ENCODE results near the gene DOK5.

Gene DOK5

DNA sequence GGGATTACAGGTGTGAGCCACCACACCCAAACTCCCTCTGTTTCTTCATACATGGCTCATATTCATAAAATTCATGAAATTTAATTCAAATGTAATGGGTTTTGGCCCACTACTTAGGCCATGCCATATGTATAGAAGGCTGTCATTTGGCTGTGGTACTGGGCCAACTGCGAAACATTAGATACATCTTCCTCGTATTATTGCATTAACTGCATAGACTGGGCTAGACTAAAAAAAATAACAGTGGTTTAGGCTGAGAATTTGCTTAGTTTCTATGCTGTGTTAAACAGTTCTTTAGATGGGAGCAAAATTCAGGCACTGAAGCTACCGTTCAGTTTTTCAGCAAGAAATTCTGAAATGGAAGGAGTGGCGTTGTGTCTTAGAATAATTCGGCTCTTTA, 133.6 kb downstream of the DOK5 start:
- no peaks in the 10 kb centered on the region for H3K27me3 ChIP-seq (ENCODE audit: low read length)
- H3K4me3 ChIP-seq (ENCODE audit: insufficient read depth, low read length, poor library complexity, severe bottlenecking), result no peak overlapping the region
- no peak overlapping the region for H3K4me2 ChIP-seq (ENCODE audit: low read depth, low read length, poor library complexity, severe bottlenecking)
- H3K9me2 ChIP-seq (replicated peaks; ENCODE audit: insufficient read depth, low read length), result no peaks in the 10 kb centered on the region
- H4K20me1 ChIP-seq (ENCODE audit: low read depth, low read length), result no peaks in the 10 kb centered on the region
- no peak for TF ChIP-seq EZH2phosphoT487 (conservative IDR thresholded peaks at IDR 0.05; ENCODE audit: low read length)
- TF ChIP-seq, protein P1, sequence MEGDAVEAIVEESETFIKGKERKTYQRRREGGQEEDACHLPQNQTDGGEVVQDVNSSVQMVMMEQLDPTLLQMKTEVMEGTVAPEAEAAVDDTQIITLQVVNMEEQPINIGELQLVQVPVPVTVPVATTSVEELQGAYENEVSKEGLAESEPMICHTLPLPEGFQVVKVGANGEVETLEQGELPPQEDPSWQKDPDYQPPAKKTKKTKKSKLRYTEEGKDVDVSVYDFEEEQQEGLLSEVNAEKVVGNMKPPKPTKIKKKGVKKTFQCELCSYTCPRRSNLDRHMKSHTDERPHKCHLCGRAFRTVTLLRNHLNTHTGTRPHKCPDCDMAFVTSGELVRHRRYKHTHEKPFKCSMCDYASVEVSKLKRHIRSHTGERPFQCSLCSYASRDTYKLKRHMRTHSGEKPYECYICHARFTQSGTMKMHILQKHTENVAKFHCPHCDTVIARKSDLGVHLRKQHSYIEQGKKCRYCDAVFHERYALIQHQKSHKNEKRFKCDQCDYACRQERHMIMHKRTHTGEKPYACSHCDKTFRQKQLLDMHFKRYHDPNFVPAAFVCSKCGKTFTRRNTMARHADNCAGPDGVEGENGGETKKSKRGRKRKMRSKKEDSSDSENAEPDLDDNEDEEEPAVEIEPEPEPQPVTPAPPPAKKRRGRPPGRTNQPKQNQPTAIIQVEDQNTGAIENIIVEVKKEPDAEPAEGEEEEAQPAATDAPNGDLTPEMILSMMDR (IDR thresholded peaks at IDR 0.05; ENCODE audit: insufficient read depth, low read length, poor library complexity, severe bottlenecking), result no peak
- no peaks in the 10 kb centered on the region for H3K9me3 ChIP-seq (ENCODE audit: insufficient read depth, low read length)
- no peak overlapping the region for H3K9ac ChIP-seq (ENCODE audit: low read length)
- no peak overlapping the region for H2AFZ ChIP-seq (ENCODE audit: low read depth, low read length, severe bottlenecking)
- H3K79me2 ChIP-seq (ENCODE audit: insufficient read depth, low read length), result no peaks in the 10 kb centered on the region
- no peaks in the 10 kb centered on the region for H3F3A ChIP-seq (ENCODE audit: insufficient read depth)
- no peaks in the 10 kb centered on the region for H3K36me3 ChIP-seq (ENCODE audit: low read length)
- H3K27ac ChIP-seq (ENCODE audit: low read depth, low read length), result no peak overlapping the region

DNA sequence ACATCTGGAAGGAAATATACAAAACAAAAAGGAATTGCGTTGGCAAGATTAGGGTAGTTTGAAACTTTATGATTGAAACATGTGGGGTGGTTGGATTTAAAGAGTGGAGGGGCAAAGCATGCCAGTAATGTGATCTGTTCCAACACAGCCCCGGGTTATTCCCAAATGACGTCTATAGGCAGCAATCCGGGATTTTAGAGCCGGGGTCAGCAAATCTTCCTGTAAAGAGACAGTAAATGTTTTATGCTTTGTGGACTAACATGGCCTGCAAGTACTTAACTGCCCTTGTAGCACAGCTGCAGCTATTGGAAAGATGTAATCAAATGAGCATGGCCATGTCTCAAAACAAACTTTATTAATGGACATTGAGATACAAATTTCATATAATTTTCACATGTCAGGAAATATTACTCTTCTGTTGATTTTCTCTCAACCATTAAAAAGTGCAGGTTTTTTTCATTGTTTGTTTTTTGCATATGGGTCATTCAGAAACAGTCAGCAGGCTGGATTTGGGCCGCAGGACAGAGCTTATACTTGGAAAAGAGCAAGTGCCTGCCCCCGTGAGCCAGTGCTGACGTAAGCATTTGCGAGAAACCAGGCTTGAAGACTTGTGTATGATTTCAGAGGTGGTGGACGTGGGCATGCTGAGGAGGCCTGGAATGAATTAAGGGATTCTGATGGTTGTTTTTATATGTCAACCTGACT, 136.5 kb downstream of the DOK5 start:
- Histone ChIP-seq H3K4me3 (ENCODE audit: insufficient read depth, low read length, poor library complexity, severe bottlenecking) (no peak overlapping the region), H3K27me3 (ENCODE audit: low read length) (no peaks in the 10 kb centered on the region)

DNA sequence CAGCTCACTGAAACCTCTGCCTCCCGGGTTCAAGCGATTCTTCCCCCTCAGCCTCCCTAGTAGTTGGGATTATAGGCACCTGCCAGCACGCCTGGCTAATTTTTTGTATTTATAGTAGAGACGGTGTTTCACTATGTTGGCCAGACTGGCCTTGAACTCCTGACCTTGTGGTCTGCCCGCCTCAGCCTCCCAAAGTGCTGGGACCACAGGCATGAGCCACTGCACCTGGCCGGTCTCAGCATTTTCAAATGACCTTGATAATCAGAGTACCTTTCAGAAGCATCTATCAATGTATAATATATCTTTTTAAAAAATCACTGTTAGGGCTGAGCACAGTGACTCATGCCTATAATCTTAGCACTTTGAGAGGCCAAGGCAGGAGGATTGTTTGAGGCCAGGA, 143.0 kb downstream of the DOK5 start:
- no peaks in the 10 kb centered on the region for H3K27me3 ChIP-seq (ENCODE audit: low read length)
- H3K36me3 ChIP-seq (ENCODE audit: low read length), result no peaks in the 10 kb centered on the region
- H2AFZ ChIP-seq (ENCODE audit: low read depth, low read length, severe bottlenecking), result no peak overlapping the region
- H4K20me1 ChIP-seq (ENCODE audit: low read depth, low read length), result no peaks in the 10 kb centered on the region
- TF ChIP-seq EZH2phosphoT487 (conservative IDR thresholded peaks at IDR 0.05; ENCODE audit: low read length), result no peak
- TF ChIP-seq, protein P1 (IDR thresholded peaks at IDR 0.05; ENCODE audit: insufficient read depth, low read length, poor library complexity, severe bottlenecking), result no peak
- H3K9ac ChIP-seq (ENCODE audit: low read length), result no peak overlapping the region
- no peaks in the 10 kb centered on the region for H3K9me2 ChIP-seq (replicated peaks; ENCODE audit: insufficient read depth, low read length)
- H3K27ac ChIP-seq (ENCODE audit: low read depth, low read length), result no peak overlapping the region
- H3K9me3 ChIP-seq (ENCODE audit: insufficient read depth, low read length), result no peaks in the 10 kb centered on the region
- no peaks in the 10 kb centered on the region for H3F3A ChIP-seq (ENCODE audit: insufficient read depth)
- H3K4me2 ChIP-seq (ENCODE audit: low read depth, low read length, poor library complexity, severe bottlenecking), result no peak overlapping the region
- no peak overlapping the region for H3K4me3 ChIP-seq (ENCODE audit: insufficient read depth, low read length, poor library complexity, severe bottlenecking)
- no peaks in the 10 kb centered on the region for H3K79me2 ChIP-seq (ENCODE audit: insufficient read depth, low read length)

More for the DNA sequence above, 136.5 kb downstream of the DOK5 start:
- Histone ChIP-seq H3K27ac (ENCODE audit: low read depth, low read length) (no peak overlapping the region), H3K9me3 (ENCODE audit: insufficient read depth, low read length) (no peaks in the 10 kb centered on the region), H3F3A (ENCODE audit: insufficient read depth) (no peaks in the 10 kb centered on the region), H3K9me2 (replicated peaks; ENCODE audit: insufficient read depth, low read length) (no peaks in the 10 kb centered on the region), H4K20me1 (ENCODE audit: low read depth, low read length) (no peaks in the 10 kb centered on the region), H3K79me2 (ENCODE audit: insufficient read depth, low read length) (no peaks in the 10 kb centered on the region), H2AFZ (ENCODE audit: low read depth, low read length, severe bottlenecking) (no peak overlapping the region), H3K36me3 (ENCODE audit: low read length) (no peaks in the 10 kb centered on the region), H3K4me2 (ENCODE audit: low read depth, low read length, poor library complexity, severe bottlenecking) (no peak overlapping the region), H3K9ac (ENCODE audit: low read length) (no peak overlapping the region)
- no peak for TF ChIP-seq EZH2phosphoT487 (conservative IDR thresholded peaks at IDR 0.05; ENCODE audit: low read length)
- TF ChIP-seq, protein P1 (IDR thresholded peaks at IDR 0.05; ENCODE audit: insufficient read depth, low read length, poor library complexity, severe bottlenecking), result no peak

All from SU-DHL-6 (cell line).